ENCODE results near the gene ARL15. TPM values are rescaled to one million over a fixed set of nuclear protein-coding genes. Genes with fewer than 3 reads are reported as not detected.

The ARL15 gene
- total and polyA plus RNA-seq, 2 donors (not counting 3 experiments of a cell fraction or from before 2014, with no cell fraction given), result 11.9 to 24.4 TPM

GRCh38 chr5:54217826-54218503, 92.4 kb downstream of the ARL15 start:
- intact Hi-C loops (cut with micrococcal nuclease), result loop anchor here (1.0 to 5.0 kb wide), 9 partner anchors 226 to 1096 kb away; partner anchors contain the start of gene NDUFS4
- peak; percentile 89 for FAIRE-seq
- CTCF ChIA-PET, result interaction anchor here (1.0 kb wide), 1 partner anchor 956 kb away, joined by 4 read pairs; no protein-coding TSS in a partner anchor
- no peaks in the 10 kb centered on the region for H3K27me3 ChIP-seq (ENCODE audit: control insufficient read depth in 2 of 2, insufficient read depth in 2 of 2, low read length in 2 of 2)
- H4K20me1 ChIP-seq (replicated peaks; ENCODE audit: control insufficient read depth, extremely low read depth, insufficient read depth, low read length), result no peaks in the 10 kb centered on the region
- BruUV-seq (replicated peaks), result no TSS peak
- DNase-seq (ENCODE audit: low read depth, low spot score), result peak; percentile 78
- no peak overlapping the region for H3K4me2 ChIP-seq (ENCODE audit: insufficient read depth, low read length)
- H3K9me3 ChIP-seq (replicated peaks; ENCODE audit: control insufficient read depth, insufficient read depth, low read length), result no peaks in the 10 kb centered on the region
- no peaks in the 10 kb centered on the region for H3K36me3 ChIP-seq (ENCODE audit: control insufficient read depth in 2 of 2, extremely low read depth in 1 of 2, insufficient read depth in 2 of 2, low read length in 2 of 2)
- no peak overlapping the region for H3K9ac ChIP-seq (replicated peaks; ENCODE audit: extremely low read depth, insufficient read depth, low read length)
- POLR2A ChIA-PET, result no interaction called here
- no peak overlapping the region for H3K4me3 ChIP-seq (replicated peaks in 1 of 3; ENCODE audit: insufficient read depth in 1 of 3, low read depth in 1 of 3, low read length in 3 of 3)
- dilution Hi-C loops (cut with MboI; ENCODE audit: extremely low pct_ligation_motif_present, low sequenced_read_pairs), result no loop called here
- H3K9me1 ChIP-seq (replicated peaks; ENCODE audit: control insufficient read depth, extremely low read depth, insufficient read depth, low read length), result no peaks in the 10 kb centered on the region
- no peak overlapping the region for H3K27ac ChIP-seq (ENCODE audit: insufficient read depth, low read depth, low read length)
- TF ChIP-seq EZH2 (IDR thresholded peaks at IDR 0.05; ENCODE audit: borderline replicate concordance, low read depth, low read length, severe bottlenecking), result no peak
- no peak for TF ChIP-seq POLR2A (IDR thresholded peaks at IDR 0.05; ENCODE audit: low read depth, low read length)
- no peak for TF ChIP-seq FOS (IDR thresholded peaks at IDR 0.05; ENCODE audit: borderline replicate concordance, insufficient read depth, low read length)
- TF ChIP-seq POLR2AphosphoS5 (IDR thresholded peaks at IDR 0.05; ENCODE audit: insufficient read depth, low read depth, low read length), result no peak
- TF ChIP-seq JUN (IDR thresholded peaks at IDR 0.05; ENCODE audit: borderline replicate concordance, insufficient read depth, insufficient read length, low read depth), result no peak
- TF ChIP-seq MAX (IDR thresholded peaks at IDR 0.05; ENCODE audit: insufficient read depth, insufficient read length), result no peak
- TF ChIP-seq MYC (IDR thresholded peaks at IDR 0.05; ENCODE audit: low read depth, low read length), result no peak
- peak; percentile 52 to 65 for TF ChIP-seq CTCF (IDR thresholded peaks at IDR 0.05; ENCODE audit: extremely low read depth in 1 of 2, insufficient read depth in 1 of 2, low read depth in 1 of 2, low read length in 2 of 2)
- H2AFZ ChIP-seq (ENCODE audit: low read depth, low read length), result no peak overlapping the region
- H3K79me2 ChIP-seq (ENCODE audit: control insufficient read depth, insufficient read depth, low read length), result no peaks in the 10 kb centered on the region
- no peaks in the 10 kb centered on the region for H3K4me1 ChIP-seq (ENCODE audit: control insufficient read depth, extremely low read depth, insufficient read depth, low read length)

Data from endothelial cell of umbilical vein (primary cell).